GM08714 (cell line): ENCODE results near the gene POLD4.

Experiments
- H3K4me3 ChIP-seq: fragments of 200-500 bp; sonication (Bioruptor generic); 2 replicates; pipeline ENCODE4 v1.5.1; 2014; ENCODE audit warnings: mild to moderate bottlenecking, low read length, inconsistent platforms
- ZNF274 ChIP-seq: IDR thresholded peaks from 2 replicates; pipeline ENCODE4 v1.6.1; 2012; ENCODE audit warnings: mild to moderate bottlenecking, low read depth, low read length

Gene POLD4

GRCh38 chr11:67376873-67377808 lies 23.8 kb upstream of the POLD4 start:
- TF ChIP-seq ZNF274: no peak
- H3K4me3 ChIP-seq: no peak overlapping the region

GRCh38 chr11:67376063-67376820 lies 22.9 kb upstream of the POLD4 start:
- no peak for TF ChIP-seq ZNF274
- no peak overlapping the region for H3K4me3 ChIP-seq

GRCh38 chr11:67375320-67376055 lies 22.1 kb upstream of the POLD4 start:
- H3K4me3 ChIP-seq: no peak overlapping the region
- no peak for TF ChIP-seq ZNF274

GRCh38 chr11:67374571-67375281 lies 21.4 kb upstream of the POLD4 start:
- no peak for TF ChIP-seq ZNF274
- no peak overlapping the region; the same call in 1 of the 2 replicates for H3K4me3 ChIP-seq

- no peak for TF ChIP-seq ZNF274
- peak overlapping the region; percentile 74; the same call in 1 of the 2 replicates for H3K4me3 ChIP-seq
Observed at GRCh38 chr11:67373648-67374570, 20.6 kb upstream of the POLD4 start.

GRCh38 chr11:67372993-67373647 lies 19.8 kb upstream of the POLD4 start, which contains the start of gene CLCF1:
TSS of gene CLCF1 (minus strand) at chr11:67373598. CDS start at chr11:67373539, 59 bp downstream.
- no peak for TF ChIP-seq ZNF274
- peak within 1 kb of the TSS; percentile 74; the same call in 1 of the 2 replicates for H3K4me3 ChIP-seq

- H3K4me3 ChIP-seq: peak overlapping the region; percentile 74; the same call in 1 of the 2 replicates
- no peak for TF ChIP-seq ZNF274
Observed at GRCh38 chr11:67372321-67372992, 19.1 kb upstream of the POLD4 start.

- no peak for TF ChIP-seq ZNF274
- peak overlapping the region; percentile 55; the same call in 1 of the 2 replicates for H3K4me3 ChIP-seq
Observed at GRCh38 chr11:67371911-67372320, 18.6 kb upstream of the POLD4 start.

GRCh38 chr11:67371189-67371910 lies 18.0 kb upstream of the POLD4 start:
- H3K4me3 ChIP-seq: peak overlapping the region; percentile 55; the same call in 1 of the 2 replicates
- no peak for TF ChIP-seq ZNF274

- no peak overlapping the region; the same call in 1 of the 2 replicates for H3K4me3 ChIP-seq
- no peak for TF ChIP-seq ZNF274
Observed at GRCh38 chr11:67370351-67371076, 17.2 kb upstream of the POLD4 start.
